ENCODE data around the gene AZIN2.
"Not testable (repeated sequence)": the region's sequence is repeated elsewhere in the genome, so short reads cannot be mapped to it uniquely, and the experiment has no call there.

Gene AZIN2

DNA sequence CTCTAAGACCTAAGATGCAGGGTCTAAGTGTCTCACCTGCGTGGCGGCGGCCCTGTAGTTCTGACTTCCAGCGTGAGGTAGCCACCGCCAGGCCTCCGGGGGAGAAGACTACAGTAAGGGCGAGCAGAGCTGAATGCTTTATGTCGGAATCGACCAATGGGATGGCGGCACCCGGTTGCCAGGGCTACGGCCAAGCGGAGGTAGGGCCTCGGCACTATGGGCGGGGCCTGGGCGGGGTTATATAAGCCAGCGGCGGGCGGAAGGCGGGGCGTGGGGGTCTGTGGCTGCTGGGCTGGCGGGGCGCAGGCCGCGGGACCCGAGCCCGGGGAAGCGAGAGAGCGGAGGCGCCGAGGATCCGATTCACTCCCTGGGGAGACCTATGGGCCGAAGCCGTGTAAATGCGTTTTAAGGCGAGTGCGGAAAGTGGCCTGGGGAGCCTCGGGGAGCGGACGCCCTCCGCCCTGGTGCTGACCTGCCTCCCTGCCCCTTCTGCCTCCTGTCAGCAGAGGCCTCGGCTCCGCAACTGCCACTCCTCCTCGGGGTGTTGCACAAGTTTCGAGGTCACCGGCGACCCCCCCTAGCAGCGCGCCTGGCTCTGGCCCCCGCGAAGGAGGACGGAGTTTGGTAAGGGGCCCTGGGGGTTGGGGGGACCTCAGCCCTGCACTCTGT is at the start of gene AZIN2:
TSS of gene AZIN2 (plus strand) at position 269 of the 669 bp plus-strand sequence. CDS start 1,097 bp downstream, outside the sequence.
- peak; percentile 81 for DNase-seq (ENCODE audit: low read depth)

DNA sequence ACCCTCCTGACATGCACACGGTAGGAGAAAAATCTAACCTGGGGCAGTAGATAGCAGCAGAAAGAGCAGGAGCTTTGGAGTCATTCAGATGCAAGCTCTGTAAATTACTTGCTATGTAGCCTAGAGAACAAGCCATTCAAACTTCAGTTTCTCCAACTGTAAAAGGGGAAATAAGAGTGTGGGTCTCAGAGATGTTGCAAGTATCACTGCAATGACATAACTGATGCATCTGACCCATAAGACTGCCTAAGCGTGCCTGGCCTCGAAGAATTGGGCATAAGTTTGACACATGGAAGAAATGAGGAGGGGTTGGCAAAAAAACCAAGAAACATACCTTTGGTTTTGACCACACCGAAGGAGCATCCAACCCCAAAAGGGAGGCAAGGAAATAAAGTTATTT is 49.4 kb upstream of the AZIN2 start:
- DNase-seq (ENCODE audit: low read depth): no peak

DNA sequence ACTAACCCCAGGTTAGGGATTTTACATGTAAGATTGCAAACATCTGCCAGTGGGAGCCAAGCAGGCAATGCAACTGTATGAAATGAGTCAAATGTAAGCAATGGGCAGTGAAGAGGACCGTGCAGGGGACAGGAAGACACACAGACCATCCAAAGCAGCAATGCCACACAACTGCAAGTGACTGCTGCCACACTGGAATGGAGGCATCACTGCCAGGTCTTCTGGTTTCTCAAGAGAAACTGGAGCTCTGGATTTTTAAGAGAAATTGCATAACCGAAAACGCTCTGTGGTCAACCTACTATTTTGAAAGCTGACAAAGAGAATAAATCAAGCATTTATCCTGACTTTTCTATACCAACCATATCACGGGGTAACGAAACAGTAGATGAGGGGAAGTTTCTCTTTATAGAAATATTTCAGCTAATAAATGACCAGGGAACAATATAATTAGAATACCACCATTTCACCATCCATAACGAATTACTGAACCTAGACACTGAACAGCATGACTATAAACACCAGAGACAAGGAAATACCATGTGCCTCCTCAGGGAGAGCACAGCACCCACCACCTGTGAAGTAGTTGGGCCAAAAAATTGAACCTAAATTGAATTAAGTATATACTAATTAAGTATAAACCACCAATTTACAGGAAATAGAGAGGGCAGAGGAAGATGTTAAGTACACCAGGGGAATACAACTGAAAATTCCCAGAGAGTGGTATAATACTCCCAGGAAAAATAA is 48.7 kb upstream of the AZIN2 start:
- DNase-seq (ENCODE audit: low read depth): no peak

DNA sequence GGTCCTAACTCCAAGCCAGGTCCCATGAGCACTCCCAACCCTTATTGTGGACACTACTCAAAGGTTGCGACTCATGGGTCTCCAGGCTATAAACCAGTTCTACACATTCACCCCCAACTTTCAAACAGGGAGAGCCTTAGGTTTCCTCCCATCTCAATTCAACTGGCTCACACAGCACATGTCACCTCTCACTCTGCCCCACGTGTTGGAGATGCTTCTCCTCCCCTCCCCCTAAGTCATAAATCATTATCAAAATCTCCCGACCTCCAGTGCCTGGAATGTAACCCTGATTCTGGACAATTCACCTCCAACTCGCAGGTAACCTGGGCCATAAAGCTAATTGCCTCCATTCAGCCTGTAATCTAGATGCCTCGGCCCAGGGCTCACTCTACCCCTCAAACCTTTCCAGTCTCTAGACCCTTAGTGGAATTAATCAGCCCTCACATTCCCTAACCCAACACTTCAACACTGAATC is 44.9 kb upstream of the AZIN2 start:
- DNase-seq (ENCODE audit: low read depth): peak; percentile 52

DNA sequence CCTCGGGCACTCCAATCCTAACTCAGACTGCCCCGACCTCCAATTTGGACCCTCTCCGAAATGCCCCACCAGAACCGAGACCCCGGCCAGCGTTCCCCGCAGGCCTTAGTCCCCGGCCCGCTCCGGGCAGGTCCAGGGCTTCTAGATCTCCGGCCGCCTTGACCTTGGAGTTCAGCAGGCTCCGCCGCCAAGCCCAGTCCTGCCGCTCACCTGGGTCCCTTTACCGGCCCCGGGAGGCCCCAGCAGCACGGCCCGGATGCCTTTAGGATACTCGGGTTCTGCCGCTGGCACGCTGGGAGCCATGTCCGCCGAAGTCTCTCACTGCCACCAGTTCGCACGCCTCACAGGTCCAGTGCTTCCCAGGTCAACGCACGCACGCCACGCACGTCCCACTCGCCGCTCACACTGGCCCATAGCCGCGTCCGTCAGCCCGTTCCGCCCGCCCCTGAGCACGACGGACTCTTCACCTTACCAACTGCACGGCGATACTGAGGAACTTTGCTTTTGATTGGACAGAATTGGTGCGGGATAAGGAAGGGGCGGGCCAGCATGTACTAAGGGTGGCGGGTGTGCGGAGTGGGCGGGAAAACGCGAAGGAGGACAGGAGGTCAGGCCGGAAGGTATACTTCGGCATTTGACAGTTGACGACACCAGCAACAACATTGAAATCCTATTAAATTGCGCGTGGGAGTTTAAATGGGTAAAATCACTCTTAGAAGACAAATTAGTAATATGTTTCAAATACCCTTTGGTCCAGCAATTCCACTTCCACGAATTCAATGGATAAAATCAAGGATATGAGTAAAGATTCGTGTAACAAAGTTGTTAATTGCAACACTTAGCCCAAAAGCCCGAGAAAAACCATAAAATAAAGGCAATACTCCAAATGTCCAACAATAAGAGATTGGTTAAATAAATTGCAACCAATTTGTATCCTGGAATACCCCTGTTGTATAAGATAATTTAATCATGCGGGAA is 44.1 kb upstream of the AZIN2 start, which contains the start of gene AK2:
TSS of gene AK2 (minus strand) at position 358 of the 978 bp plus-strand sequence. CDS start at position 303, 55 bp downstream.
- peak; percentile 99 for DNase-seq (ENCODE audit: low read depth)

DNA sequence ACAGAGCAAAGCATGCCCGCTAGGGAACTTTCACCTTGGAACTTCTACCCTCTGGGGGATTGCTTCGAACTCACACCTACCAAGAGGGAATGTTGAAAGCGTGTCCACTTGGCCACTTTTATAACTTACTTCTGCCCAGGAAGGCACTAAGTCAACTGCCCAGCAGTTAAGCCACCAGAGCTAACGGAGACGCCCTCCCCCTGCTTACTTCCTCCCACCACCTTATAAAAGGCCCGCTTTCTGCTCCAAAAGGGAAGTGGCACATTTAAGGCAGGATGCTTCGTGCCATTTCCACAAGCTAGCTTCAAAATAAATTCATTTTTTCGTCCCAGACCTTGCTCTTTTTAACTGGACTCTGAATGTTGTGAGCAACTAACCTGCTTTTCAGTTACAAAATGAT is 41.1 kb upstream of the AZIN2 start:
- peak; percentile 63 for DNase-seq (ENCODE audit: low read depth)

DNA sequence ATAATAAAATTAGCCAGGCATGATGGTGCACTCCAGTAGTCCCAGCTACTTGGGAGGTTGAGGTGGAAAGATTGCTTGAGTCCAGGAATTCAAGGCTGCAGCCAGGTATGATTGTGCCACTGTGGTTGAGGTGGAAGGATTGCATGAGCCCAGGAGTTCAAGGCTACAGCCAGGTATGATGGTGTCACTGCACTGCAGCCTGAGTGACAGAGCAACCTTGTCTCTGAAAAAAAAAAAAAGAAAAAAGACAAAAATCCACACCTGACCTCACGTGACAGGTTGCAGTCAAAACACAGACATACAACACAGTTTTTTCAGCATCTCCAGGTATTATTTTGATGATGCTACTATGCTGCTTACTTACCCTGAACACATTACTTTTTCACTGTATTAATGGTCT is 39.9 kb upstream of the AZIN2 start:
- no peak for DNase-seq (ENCODE audit: low read depth)

DNA sequence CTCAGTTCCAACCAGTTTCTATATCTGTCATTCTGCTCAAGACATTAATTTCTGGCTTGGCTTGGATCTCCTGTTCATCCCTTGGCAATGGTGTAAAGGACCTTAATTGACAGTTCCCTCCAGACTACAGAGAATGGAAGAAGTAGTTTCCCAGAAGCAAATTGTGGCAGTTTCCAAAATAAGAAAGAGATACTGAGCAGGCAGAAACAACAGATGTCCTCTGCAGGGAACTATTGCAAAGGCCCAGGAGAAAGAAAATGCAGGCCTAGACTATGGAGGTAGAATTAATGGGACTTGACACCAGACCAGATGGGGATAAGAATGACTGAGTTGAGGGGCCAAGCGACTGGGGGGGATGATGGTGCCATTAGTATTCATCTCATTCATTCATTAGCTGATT is 38.1 kb upstream of the AZIN2 start:
- DNase-seq (ENCODE audit: low read depth): no peak

DNA sequence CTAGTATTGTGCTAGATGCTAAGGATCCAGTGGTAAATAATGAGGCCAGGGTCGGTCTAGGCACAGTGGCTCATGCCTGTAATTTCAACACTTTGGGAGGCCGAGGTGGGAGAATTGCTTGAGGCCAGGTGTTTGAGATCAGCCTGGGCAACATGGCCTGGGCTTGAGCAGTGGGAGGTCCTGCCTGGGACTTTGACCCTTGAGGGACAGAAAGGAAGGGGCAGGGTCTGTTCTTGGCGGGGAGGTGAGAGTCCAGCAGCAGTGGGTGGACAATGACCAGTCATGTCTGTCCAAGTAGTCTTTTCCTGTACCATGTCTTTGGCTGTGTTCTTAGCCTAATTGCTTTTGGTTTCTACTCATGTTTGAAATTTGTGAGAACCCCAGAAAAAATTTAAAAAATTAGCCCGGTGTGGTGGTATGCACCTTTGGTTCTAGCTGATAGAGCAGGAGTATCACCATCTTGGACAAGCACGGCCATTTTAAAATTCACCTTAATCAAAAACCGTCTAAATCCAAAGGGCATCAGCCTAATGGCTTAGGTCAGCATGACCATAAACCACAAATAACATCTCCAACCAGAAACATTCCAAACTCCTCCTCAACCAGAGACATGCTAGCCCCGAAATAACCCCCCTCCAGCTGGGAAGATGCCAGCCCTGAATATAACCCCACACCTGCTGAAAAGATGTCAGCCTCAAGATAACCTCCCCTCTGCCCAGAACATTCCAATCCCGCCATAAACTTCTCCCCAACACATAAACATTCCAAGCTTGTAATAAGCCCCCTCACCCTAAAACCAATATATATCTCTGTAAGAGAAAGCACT is 37.5 kb upstream of the AZIN2 start:
- DNase-seq (ENCODE audit: low read depth): no peak

DNA sequence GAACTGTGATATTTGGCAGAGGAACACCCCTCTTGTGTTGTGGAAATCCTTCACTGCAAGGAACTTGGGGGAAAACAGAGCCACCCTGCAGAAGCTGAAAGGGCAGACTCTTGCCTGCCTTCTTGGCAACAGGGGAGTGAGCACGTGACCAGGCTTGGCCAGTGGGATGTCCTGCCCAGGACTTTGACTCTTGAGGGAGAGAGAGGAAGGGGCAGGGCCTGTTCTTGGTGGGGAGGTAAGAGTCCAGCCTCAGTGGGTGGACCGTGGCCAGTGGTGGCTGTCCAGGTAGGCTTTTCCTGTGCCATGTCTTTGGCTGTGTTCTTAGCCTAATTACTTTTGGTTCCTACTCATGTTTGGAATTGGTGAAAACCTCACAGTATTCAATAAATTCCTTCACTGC is 35.7 kb upstream of the AZIN2 start:
- DNase-seq (ENCODE audit: low read depth): no peak

DNA sequence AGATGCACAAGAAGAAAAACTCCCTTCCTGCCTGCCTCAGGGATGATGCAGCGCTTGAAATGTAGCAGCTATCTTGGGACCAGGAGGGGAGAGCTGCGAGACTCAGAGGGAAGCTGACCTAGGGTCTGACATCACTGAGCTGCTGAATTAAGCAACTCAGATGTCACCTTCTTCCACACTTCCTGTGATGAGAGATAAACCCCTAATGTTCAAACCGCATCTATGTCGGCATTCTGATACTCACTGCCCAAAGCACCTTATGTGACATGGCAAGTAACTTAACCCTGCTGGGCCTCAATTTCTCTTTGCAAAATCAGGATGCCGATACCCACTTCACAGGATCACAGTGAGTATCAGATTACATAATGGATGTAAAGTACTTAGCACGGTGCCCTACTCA is 35.1 kb upstream of the AZIN2 start:
- peak; percentile 47 for DNase-seq (ENCODE audit: low read depth)

DNA sequence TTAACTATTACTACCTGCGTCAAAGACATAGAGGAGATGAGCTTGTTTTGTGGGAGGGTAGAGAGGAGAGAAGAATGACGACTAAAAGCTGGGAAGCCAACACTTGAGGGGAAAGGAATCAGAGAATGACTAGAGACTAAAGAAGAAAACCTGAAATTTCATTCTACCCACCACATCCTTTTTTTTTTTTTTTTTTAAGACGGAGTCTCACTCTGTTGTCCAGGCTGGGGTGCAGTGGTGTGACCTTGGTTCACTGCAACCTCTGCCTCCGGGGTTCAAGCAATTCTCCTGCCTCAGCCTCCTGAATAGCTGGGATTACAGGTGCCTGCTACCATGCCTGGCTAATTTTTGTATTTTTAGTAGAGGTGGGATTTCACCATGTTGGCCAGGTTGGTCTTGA is 34.7 kb upstream of the AZIN2 start:
- not testable (repeated sequence) for DNase-seq (ENCODE audit: low read depth)

DNA sequence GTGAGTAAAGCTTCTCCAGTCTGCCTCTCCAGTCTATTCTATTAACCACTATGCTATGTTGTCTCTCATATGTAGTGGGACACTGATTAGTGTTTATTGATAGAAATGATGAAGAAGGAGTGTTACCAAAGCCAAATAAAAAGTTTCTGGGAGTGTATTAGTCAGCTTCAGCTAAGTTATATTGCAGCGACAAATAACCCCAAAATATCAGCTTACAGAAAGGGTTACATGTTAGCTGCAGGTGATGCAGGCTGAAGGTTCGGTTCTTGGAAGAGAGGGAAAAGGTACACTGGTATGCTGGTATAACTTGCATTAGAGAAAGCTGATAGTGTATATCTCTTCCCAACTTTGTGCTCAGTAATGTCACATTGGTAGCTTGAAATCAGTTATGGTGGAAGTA is 33.7 kb upstream of the AZIN2 start:
- DNase-seq (ENCODE audit: low read depth): no peak

DNA sequence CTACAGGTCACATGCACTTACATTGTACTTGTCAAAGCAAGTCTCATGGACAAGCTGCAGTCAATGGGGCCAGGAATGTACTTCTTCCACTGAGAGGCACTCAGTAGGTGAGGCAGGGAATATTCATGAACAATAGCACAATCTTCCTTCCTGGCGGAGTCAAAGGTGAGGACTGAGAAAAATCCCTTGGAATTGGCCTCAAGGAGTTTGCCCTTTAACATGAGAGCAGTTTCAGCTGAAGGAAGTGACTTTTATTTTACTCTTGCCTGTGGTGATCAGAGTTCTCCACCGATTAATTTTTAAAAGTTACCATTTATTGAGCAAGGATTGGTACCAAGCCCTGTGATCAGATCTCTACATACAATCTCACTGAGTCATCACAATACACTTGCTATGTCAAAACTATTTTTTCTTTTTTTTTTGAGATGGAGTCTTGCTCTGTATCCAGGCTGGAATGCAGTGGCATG is 33.1 kb upstream of the AZIN2 start:
- DNase-seq (ENCODE audit: low read depth): no peak

DNA sequence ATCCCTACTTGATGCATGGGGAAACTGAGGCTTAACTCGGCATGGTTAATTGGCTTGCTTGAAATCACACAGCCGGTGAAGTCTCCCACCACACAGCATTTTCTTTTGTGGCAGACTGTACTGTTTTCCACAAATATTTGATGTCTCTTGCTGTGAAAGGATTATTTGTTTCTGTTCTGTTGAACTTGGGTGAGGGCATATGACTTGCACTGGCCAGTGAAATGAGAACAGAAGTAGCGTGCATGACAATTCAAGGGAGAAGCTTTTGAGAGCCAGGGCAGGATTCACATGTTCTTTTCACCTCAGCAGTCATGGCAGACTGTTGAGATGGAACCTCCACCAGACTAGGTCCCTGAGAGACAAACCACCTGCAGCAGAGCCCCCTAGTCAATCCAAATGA is 32.5 kb upstream of the AZIN2 start:
- DNase-seq (ENCODE audit: low read depth): no peak

DNA sequence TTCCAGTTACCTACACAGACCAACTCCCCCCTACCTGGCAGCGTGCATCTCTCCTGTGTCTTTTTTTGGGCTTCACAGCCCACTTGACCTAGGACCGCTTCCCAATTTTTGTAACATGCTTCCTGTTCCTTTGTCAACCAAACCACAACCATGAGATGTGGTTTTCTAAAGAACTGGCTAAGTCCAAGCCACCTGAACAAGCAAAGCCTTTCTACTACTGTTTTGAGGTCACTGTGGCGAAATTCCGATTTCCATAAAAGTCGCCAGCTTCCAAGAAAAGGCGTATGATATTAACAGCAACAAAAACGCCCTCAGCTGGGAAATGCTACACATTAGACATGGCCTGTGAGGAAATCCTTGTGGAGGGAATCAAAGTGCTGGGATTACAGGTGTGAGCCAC is 31.6 kb upstream of the AZIN2 start:
- no peak for DNase-seq (ENCODE audit: low read depth)

DNA sequence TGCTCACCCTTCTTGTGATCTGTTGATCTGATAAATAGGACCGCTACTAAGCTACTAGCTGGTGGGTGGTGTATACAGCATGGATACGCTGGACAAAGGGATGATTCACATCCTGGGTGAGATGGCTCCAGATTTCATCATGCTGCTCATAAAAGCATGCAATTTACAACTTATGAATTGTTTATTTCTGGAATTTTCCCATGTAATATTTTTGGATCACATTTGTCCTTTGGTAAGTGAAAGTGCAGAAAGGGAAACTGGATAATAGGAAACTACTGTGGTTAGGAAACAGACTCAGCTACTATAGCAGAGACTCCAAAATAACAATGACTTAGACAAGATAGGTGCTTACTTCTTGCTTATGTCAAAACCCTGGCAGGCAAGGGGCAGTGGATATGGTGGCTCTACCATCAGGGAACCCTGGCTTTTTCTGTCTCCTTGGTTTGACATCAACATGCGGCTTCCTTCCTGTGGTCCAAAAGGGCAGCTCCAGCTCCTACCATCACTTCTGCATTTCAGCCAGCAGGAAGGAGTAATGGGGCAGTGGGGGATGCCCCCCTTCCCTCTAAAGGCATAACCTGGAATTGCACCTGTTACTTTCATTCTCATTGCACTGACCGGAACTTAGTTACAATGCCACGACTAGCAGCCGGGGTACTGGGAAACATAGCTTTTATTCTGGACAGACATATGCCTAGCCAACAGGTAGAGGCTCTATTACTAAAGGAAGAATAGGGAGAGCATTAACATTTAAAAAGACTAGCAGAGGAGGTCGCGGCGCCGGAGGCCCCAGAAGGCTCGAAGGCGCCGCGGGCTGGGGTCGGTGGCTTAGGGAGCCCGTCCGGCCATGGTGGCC is 30.5 kb upstream of the AZIN2 start:
- no peak for DNase-seq (ENCODE audit: low read depth)

DNA sequence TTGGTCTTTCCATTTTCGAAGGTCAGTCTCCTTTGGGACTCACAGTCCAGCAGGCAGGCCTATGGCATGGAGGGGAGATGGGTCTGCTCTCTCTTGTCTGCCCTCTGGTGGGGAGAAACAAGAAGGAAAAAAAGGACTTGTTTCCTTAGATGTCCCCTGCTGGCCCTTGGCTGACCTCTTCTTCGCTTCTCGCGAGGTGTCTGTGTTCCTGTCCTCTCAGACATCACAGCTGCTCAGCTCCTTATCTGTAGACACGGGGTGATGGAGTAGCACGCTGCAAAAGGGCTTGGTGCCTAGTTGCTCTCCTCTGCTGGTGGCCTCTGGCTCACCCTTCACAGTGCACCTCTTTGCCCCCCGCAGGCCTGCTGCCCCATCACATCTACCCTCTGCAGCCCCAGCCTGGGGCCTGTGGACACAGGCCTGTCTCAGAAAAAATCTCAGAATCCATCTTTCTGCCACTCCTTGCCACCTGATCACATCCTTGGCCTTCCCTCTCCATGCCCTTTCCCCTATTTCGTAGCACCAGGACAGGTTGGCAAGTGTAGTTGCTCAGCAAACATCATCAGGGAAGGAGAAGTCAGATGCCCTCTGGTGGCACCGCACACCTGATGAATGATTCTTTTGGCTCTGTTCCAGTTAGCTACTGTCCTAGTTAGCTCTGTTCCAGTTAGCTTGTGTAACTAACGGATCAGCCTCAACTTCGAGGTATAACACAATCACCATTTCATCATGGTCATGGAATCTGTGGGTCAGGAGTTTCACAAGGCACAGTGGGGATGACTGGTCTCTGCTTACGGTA is 25.5 kb upstream of the AZIN2 start:
- peak; percentile 89 for DNase-seq (ENCODE audit: low read depth)

DNA sequence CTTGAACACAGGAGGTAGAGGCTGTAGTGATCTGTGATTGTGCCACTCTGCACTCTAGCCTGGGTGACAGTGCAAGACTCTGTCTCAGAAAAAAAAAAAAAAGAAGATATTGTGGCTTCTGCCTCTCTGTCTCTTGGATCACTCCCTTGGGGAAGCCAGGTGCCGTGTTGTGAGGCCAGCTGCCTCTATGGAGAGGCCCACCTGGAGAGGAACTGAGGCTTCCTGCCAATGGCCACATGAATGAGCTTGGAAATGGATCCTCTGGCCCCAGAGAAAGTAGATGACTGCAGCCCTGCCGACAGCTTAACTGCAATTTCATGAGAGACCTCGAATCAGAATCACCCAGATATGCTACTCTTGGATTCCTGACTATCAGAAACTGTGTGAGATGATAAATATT is 24.5 kb upstream of the AZIN2 start:
- DNase-seq (ENCODE audit: low read depth): no peak

Measured in CMK (cell line).